Body of pancreas (tissue), 4 donors: ENCODE results near the gene TBL1X. TPM values are rescaled to one million over a fixed set of nuclear protein-coding genes. Genes with fewer than 3 reads are reported as not detected.

Experiments
- ATAC-seq: fragments of 150-250 bp; one replicate; pipeline ENCODE4 v1.9.1; 2016
- DNase-seq, 4 donors: peaks; one replicate each; pipeline ENCODE4 v3.0.0-alpha.2; 2019
- H3K27ac ChIP-seq, 4 donors: fragments of 200-600 bp; sonication (generic); 1 replicate in 3 of 4; 2 replicates in 1 of 4; pipeline versions ENCODE4 v1.5.1 to v1.6.1; 2016 to 2019; ENCODE audit warnings: mild to moderate bottlenecking in 1 of 4, mixed read lengths in 1 of 4, moderate library complexity in 1 of 4
- H3K27me3 ChIP-seq, 2 donors: fragments of 200-600 bp; sonication (generic); one replicate each; pipeline ENCODE4 v1.6.0; 2016; ENCODE audit warnings: mild to moderate bottlenecking in 1 of 2
- H3K36me3 ChIP-seq, 2 donors: fragments of 200-600 bp; sonication (generic); replicated peaks in 1 of 2; 2 replicates each; pipeline ENCODE4 v1.5.1; 2016; ENCODE audit warnings: low read depth in 2 of 2; ENCODE audit not compliant: insufficient read depth in 1 of 2
- H3K4me1 ChIP-seq: fragments of 200-600 bp; sonication (generic); one replicate; pipeline ENCODE4 v1.6.0; 2016
- H3K4me3 ChIP-seq, 2 donors: fragments of 200-600 bp; sonication (generic); 1 replicate in 1 of 2; 2 replicates in 1 of 2; pipeline ENCODE4 v1.5.1; 2016 to 2019
- H3K9me3 ChIP-seq, 3 donors: fragments of 200-600 bp; sonication (generic); 1 replicate in 2 of 3; 2 replicates in 1 of 3; pipeline ENCODE4 v1.5.1; 2016
- CTCF ChIP-seq, 7 experiments: fragments of 450-650 bp in 4 of 7; fragments of 200-600 bp in 3 of 7; sonication (generic) in 3 of 7; IDR thresholded peaks; one replicate each; pipeline ENCODE4 v1.5.1; 2016 to 2019; ENCODE audit warnings: antibody characterized with exemption in 7 of 7
- POLR2A ChIP-seq, 3 donors: fragments of 450-650 bp; IDR thresholded peaks; one replicate each; pipeline ENCODE4 v1.6.1; 2016; ENCODE audit warnings: antibody characterized with exemption in 3 of 3, mild to moderate bottlenecking in 2 of 3
- WGBS, 2 donors: methylation state at CpG; one replicate each; pipeline ENCODE4 v1.1.5; 2017; 5-methylcytosine and 5-hydroxymethylcytosine counted together
- intact Hi-C: fragments of 100-400 bp; cut with DNase I; formaldehyde crosslinking; loops from one replicate; pipeline ENCODE4 v1.15.1; 2023
- total RNA-seq, 2 donors: library from RNA; depleted of rRNA; stranded (reverse); fragments of >200 nt; gene quantifications; one replicate each; pipeline ENCODE4 v1.1.0, GENCODE V29; 2016

TBL1X gene
- total RNA-seq, 2 donors from 2014 or later, result 7.9 to 16.3 TPM

- Histone ChIP-seq H3K9me3 (no peaks in the 10 kb centered on the region), H3K4me1 (no peaks in the 10 kb centered on the region), H3K27ac (no peak overlapping the region), H3K27me3 (no peaks in the 10 kb centered on the region), H3K4me3 (no peak overlapping the region), H3K36me3 (no peaks in the 10 kb centered on the region)
- intact Hi-C loops, result no loop called here
- ATAC-seq (no peak), DNase-seq (no peak)
- WGBS, 2 donors, result 31 to 83% methylated on average over 1 to 4 of the region's 4 CpGs
- TF ChIP-seq POLR2A (IDR thresholded peaks at IDR 0.05), result no peak
- TF ChIP-seq CTCF (IDR thresholded peaks at IDR 0.05), result no peak
Observed at GRCh38 chrX:9643807-9644206, 178.9 kb downstream of the TBL1X start.

- H3K27me3 ChIP-seq, result no peaks in the 10 kb centered on the region
- no peak overlapping the region for H3K4me3 ChIP-seq
- intact Hi-C loops, result no loop called here
- no peak for ATAC-seq
- H3K4me1 ChIP-seq, result no peaks in the 10 kb centered on the region
- no peak for DNase-seq
- H3K36me3 ChIP-seq, result no peaks in the 10 kb centered on the region
- 62 to 66% methylated on average over 6 of the region's 6 CpGs for whole genome bisulfite sequencing, 2 donors
- no peaks in the 10 kb centered on the region for H3K9me3 ChIP-seq
- no peak overlapping the region for H3K27ac ChIP-seq
- TF ChIP-seq CTCF (IDR thresholded peaks at IDR 0.05), result no peak
- no peak for TF ChIP-seq POLR2A (IDR thresholded peaks at IDR 0.05)
Observed at GRCh38 chrX:9644335-9644734, 179.5 kb downstream of the TBL1X start.

- TF ChIP-seq CTCF (IDR thresholded peaks at IDR 0.05), result no peak
- TF ChIP-seq POLR2A (IDR thresholded peaks at IDR 0.05), result no peak
- no peaks in the 10 kb centered on the region for H3K4me1 ChIP-seq
- 94 to 97% methylated on average over 4 to 12 of the region's 12 CpGs for WGBS, 2 donors
- H3K27ac ChIP-seq, result no peak overlapping the region
- H3K27me3 ChIP-seq, result no peaks in the 10 kb centered on the region
- ATAC-seq, result no peak
- no peak for DNase-seq
- no peak overlapping the region for H3K4me3 ChIP-seq
- no peaks in the 10 kb centered on the region for H3K36me3 ChIP-seq
- intact Hi-C loops, result no loop called here
- H3K9me3 ChIP-seq, result no peaks in the 10 kb centered on the region
Observed at GRCh38 chrX:9646471-9647224, 181.8 kb downstream of the TBL1X start.

GRCh38 chrX:9647431-9647830, 182.6 kb downstream of the TBL1X start:
- no peaks in the 10 kb centered on the region for H3K4me1 ChIP-seq
- intact Hi-C loops, result no loop called here
- no peaks in the 10 kb centered on the region for H3K36me3 ChIP-seq
- WGBS, 2 donors, result 82 to 99% methylated on average over 6 to 7 of the region's 7 CpGs
- TF ChIP-seq POLR2A (IDR thresholded peaks at IDR 0.05) (no peak), CTCF (IDR thresholded peaks at IDR 0.05) (no peak)
- DNase-seq (no peak), ATAC-seq (no peak)
- H3K9me3 ChIP-seq, result no peaks in the 10 kb centered on the region
- no peaks in the 10 kb centered on the region for H3K27me3 ChIP-seq
- no peak overlapping the region for H3K4me3 ChIP-seq
- no peak overlapping the region for H3K27ac ChIP-seq

GRCh38 chrX:9650091-9650490, 185.2 kb downstream of the TBL1X start:
- intact Hi-C loops, result no loop called here
- Histone ChIP-seq H3K36me3 (no peaks in the 10 kb centered on the region), H3K4me1 (no peaks in the 10 kb centered on the region), H3K9me3 (no peaks in the 10 kb centered on the region), H3K4me3 (no peak overlapping the region), H3K27ac (no peak overlapping the region), H3K27me3 (no peaks in the 10 kb centered on the region)
- no peak for DNase-seq
- 97% methylated on average over 3 of the region's 3 CpGs for WGBS, 2 donors
- no peak for ATAC-seq
- no peak for TF ChIP-seq POLR2A (IDR thresholded peaks at IDR 0.05)
- TF ChIP-seq CTCF (IDR thresholded peaks at IDR 0.05), result no peak
